ENCODE measurements around the gene TRA2A.
"Not testable (repeated sequence)": the region's sequence is repeated elsewhere in the genome, so short reads cannot be mapped to it uniquely, and the experiment has no call there.

The TRA2A gene

DNA sequence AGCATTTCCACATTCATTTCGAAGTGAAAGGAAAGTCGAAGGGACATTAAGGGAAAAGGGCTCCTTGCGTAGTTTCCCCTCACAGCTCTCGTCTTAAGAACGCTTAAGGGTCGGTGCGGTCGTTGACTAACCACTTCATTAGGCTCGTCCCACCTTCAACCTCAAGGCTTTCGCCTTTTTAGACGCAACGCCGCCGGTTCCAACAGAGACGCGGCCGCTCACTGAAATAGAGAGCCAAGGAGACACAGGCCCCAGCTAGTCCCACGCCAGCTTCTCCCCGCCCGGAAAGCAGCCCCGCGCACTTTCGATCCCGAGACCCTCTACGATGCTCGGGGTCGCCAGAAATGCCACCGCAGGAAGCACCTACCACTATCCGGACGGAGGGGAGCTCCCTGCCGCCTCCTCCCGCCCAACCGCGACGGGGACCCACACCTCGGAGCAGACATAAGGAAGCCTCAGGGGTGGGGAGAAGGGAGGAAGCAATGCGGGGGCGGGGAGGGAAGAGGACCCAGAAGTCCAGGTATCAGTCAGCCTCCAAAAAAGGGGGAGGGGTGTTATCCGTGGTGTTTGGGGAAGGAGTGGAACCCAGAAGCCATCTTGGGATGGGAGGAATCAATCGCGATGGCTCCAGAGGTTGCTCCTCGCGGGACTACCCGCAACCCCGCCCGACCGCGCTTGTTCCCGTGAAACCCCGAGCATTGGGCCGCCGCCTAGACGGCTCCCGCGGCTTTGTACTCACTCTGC, 559 bp downstream of the TRA2A start:
- H3K27ac ChIP-seq: peak overlapping the region; percentile 98
- peaks cover 11% of the 10 kb centered on the region for H3K4me1 ChIP-seq
- peak overlapping the region; percentile 99 for H3K9ac ChIP-seq
- no peaks in the 10 kb centered on the region for H3K9me3 ChIP-seq (ENCODE audit: control insufficient read depth, low read length)
- H3K4me2 ChIP-seq (ENCODE audit: low read length): peak overlapping the region; percentile 85
- peak overlapping the region; percentile 100 for H2AFZ ChIP-seq
- H3K36me3 ChIP-seq (ENCODE audit: control insufficient read depth, insufficient read depth, low read length): no peaks in the 10 kb centered on the region
- no peaks in the 10 kb centered on the region for H3K27me3 ChIP-seq (ENCODE audit: control insufficient read depth, insufficient read depth, low read length)
- H3K4me3 ChIP-seq (ENCODE audit: low read depth, low read length): peak overlapping the region; percentile 97
- TF ChIP-seq, protein P1, sequence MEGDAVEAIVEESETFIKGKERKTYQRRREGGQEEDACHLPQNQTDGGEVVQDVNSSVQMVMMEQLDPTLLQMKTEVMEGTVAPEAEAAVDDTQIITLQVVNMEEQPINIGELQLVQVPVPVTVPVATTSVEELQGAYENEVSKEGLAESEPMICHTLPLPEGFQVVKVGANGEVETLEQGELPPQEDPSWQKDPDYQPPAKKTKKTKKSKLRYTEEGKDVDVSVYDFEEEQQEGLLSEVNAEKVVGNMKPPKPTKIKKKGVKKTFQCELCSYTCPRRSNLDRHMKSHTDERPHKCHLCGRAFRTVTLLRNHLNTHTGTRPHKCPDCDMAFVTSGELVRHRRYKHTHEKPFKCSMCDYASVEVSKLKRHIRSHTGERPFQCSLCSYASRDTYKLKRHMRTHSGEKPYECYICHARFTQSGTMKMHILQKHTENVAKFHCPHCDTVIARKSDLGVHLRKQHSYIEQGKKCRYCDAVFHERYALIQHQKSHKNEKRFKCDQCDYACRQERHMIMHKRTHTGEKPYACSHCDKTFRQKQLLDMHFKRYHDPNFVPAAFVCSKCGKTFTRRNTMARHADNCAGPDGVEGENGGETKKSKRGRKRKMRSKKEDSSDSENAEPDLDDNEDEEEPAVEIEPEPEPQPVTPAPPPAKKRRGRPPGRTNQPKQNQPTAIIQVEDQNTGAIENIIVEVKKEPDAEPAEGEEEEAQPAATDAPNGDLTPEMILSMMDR (IDR thresholded peaks at IDR 0.05): no peak
- peaks cover 51% of the 10 kb centered on the region for H3K79me2 ChIP-seq

GRCh38 chr7:23530405-23530804, 1.4 kb downstream of the TRA2A start:
- Histone ChIP-seq H3K4me3 (ENCODE audit: low read depth, low read length) (peak overlapping the region; percentile 97), H3K4me1 (peaks cover 11% of the 10 kb centered on the region), H2AFZ (no peak overlapping the region), H3K27me3 (ENCODE audit: control insufficient read depth, insufficient read depth, low read length) (no peaks in the 10 kb centered on the region), H3K36me3 (ENCODE audit: control insufficient read depth, insufficient read depth, low read length) (no peaks in the 10 kb centered on the region), H3K4me2 (ENCODE audit: low read length) (peak overlapping the region; percentile 85), H3K9ac (no peak overlapping the region), H3K9me3 (ENCODE audit: control insufficient read depth, low read length) (no peaks in the 10 kb centered on the region), H3K27ac (peak overlapping the region; percentile 98), H3K79me2 (peaks cover 57% of the 10 kb centered on the region)
- TF ChIP-seq, protein P1 (IDR thresholded peaks at IDR 0.05): no peak

GRCh38 chr7:23529262-23529859, 2.4 kb downstream of the TRA2A start:
- TF ChIP-seq, protein P1 (IDR thresholded peaks at IDR 0.05): no peak
- Histone ChIP-seq H3K9me3 (ENCODE audit: control insufficient read depth, low read length) (no peaks in the 10 kb centered on the region), H3K9ac (no peak overlapping the region), H3K4me3 (ENCODE audit: low read depth, low read length) (no peak overlapping the region), H2AFZ (no peak overlapping the region), H3K79me2 (peaks cover 65% of the 10 kb centered on the region), H3K4me1 (peaks cover 11% of the 10 kb centered on the region), H3K4me2 (ENCODE audit: low read length) (no peak overlapping the region), H3K27ac (no peak overlapping the region), H3K27me3 (ENCODE audit: control insufficient read depth, insufficient read depth, low read length) (no peaks in the 10 kb centered on the region), H3K36me3 (ENCODE audit: control insufficient read depth, insufficient read depth, low read length) (no peaks in the 10 kb centered on the region)

DNA sequence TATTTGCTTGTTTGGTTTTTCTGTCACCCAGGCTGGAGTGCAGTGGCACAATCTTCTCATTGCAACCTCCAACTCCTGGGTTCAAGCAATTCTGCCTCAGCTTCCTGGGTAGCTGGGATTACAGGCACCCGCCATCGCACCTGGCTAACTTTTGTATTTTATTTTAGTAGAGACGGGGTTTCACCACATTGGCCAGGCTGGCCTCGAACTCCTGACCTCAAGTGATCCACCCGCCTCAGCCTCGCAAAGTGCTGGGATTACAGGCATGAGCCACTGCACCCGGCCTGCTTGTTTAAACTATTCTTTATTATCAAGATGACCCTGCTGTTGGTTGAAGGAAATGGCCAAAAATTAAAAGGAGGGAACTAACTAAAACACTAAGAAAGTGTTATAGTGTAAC, 6.2 kb downstream of the TRA2A start:
- peaks cover 65% of the 10 kb centered on the region for H3K79me2 ChIP-seq
- H3K9ac ChIP-seq; H3K36me3 ChIP-seq (ENCODE audit: control insufficient read depth, insufficient read depth, low read length); H3K27me3 ChIP-seq (ENCODE audit: control insufficient read depth, insufficient read depth, low read length); H3K4me3 ChIP-seq (ENCODE audit: low read depth, low read length); H2AFZ ChIP-seq; H3K27ac ChIP-seq; H3K4me2 ChIP-seq (ENCODE audit: low read length); H3K9me3 ChIP-seq (ENCODE audit: control insufficient read depth, low read length): not testable (repeated sequence)
- peaks cover 21% of the 10 kb centered on the region for H3K4me1 ChIP-seq

DNA sequence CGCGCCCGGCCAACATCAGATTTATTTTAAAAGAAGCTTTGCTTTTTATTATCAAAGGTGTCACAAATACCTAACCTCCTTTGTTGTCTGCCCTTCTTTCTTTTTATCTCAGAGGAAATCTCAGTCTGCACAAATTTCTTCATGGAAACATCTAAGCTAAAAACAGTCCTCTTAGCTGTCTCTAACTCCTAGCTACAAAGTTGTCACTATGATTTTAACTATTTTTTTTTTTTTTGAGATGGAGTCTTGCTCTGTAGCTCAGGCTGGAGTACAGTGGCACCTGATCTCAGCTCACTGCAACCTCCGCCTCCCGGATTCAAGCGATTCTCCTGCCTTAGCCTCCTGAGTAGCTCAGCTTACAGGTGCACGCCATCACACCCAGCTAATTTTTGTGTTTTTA, 7.3 kb downstream of the TRA2A start:
- TF ChIP-seq, protein P1 (IDR thresholded peaks at IDR 0.05): no peak
- Histone ChIP-seq H3K79me2 (peaks cover 59% of the 10 kb centered on the region), H3K9me3 (ENCODE audit: control insufficient read depth, low read length) (no peaks in the 10 kb centered on the region), H3K4me3 (ENCODE audit: low read depth, low read length) (no peak overlapping the region), H3K4me1 (peaks cover 17% of the 10 kb centered on the region), H3K4me2 (ENCODE audit: low read length) (no peak overlapping the region), H3K9ac (no peak overlapping the region), H3K36me3 (ENCODE audit: control insufficient read depth, insufficient read depth, low read length) (no peaks in the 10 kb centered on the region), H3K27me3 (ENCODE audit: control insufficient read depth, insufficient read depth, low read length) (no peaks in the 10 kb centered on the region), H2AFZ (no peak overlapping the region), H3K27ac (no peak overlapping the region)

All from parathyroid adenoma (tissue), 2 donors.